ACC112 (cell line): ENCODE data around the gene LMOD1.

Experiments used
- H2AFZ ChIP-seq: fragments of 200-600 bp; sonication (generic); one replicate; pipeline ENCODE4 v1.6.0; 2017; ENCODE audit warnings: antibody characterized with exemption, low read length; ENCODE audit not compliant: unreplicated experiment
- H3K27ac ChIP-seq: fragments of 200-600 bp; sonication (generic); 2 replicates; pipeline ENCODE4 v1.5.1; 2014; ENCODE audit warnings: low read depth, mild to moderate bottlenecking, antibody characterized with exemption, low read length, moderate library complexity
- H3K27me3 ChIP-seq: fragments of 200-600 bp; sonication (generic); 2 replicates; pipeline ENCODE4 v1.6.1; 2014; ENCODE audit warnings: mild to moderate bottlenecking, antibody characterized with exemption, low read length, moderate library complexity, mixed read lengths; ENCODE audit not compliant: insufficient read depth
- H3K36me3 ChIP-seq: fragments of 200-600 bp; sonication (generic); 2 replicates; pipeline ENCODE4 v1.6.1; 2016; ENCODE audit warnings: mild to moderate bottlenecking, antibody characterized with exemption, low read length, moderate library complexity, mixed read lengths; ENCODE audit not compliant: insufficient read depth
- H3K4me1 ChIP-seq: fragments of 200-600 bp; sonication (generic); one replicate; pipeline ENCODE4 v1.6.1; 2016; ENCODE audit warnings: low read length, mixed read lengths; ENCODE audit not compliant: insufficient read depth, unreplicated experiment, control insufficient read depth
- H3K4me3 ChIP-seq: fragments of 200-600 bp; sonication (generic); 2 replicates; pipeline ENCODE4 v1.5.1; 2014; ENCODE audit warnings: mild to moderate bottlenecking, low read depth, low read length
- H3K79me2 ChIP-seq: fragments of 200-600 bp; sonication (generic); one replicate; pipeline ENCODE4 v1.6.0; 2016; ENCODE audit warnings: low read length; ENCODE audit not compliant: control insufficient read depth, unreplicated experiment, insufficient read depth

Gene LMOD1

DNA sequence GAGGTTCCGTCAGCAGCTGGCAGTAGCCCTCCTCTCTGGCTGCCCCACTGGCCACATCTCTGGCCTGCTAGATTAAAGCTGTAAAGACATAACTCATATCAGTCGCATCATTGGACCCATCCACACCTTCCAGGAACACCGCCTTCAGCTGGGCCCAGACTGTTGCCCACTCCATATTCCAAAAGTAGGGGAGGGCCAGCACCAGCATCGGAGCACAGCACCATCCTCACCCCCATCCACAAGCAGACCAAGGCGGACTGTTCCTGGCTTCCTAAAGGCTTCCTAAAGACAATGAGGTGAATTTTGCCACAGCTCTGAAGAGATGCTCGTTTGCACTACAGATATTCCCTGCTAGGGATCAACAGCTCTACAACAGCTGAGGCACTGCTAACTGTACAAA is 54.1 kb downstream of the LMOD1 start:
- no peaks in the 10 kb centered on the region for H3K27me3 ChIP-seq
- H3K27ac ChIP-seq: no peak overlapping the region
- H3K4me1 ChIP-seq: peaks cover 24% of the 10 kb centered on the region
- H3K36me3 ChIP-seq: no peaks in the 10 kb centered on the region
- no peak overlapping the region for H2AFZ ChIP-seq
- no peaks in the 10 kb centered on the region for H3K79me2 ChIP-seq
- H3K4me3 ChIP-seq: no peak overlapping the region

DNA sequence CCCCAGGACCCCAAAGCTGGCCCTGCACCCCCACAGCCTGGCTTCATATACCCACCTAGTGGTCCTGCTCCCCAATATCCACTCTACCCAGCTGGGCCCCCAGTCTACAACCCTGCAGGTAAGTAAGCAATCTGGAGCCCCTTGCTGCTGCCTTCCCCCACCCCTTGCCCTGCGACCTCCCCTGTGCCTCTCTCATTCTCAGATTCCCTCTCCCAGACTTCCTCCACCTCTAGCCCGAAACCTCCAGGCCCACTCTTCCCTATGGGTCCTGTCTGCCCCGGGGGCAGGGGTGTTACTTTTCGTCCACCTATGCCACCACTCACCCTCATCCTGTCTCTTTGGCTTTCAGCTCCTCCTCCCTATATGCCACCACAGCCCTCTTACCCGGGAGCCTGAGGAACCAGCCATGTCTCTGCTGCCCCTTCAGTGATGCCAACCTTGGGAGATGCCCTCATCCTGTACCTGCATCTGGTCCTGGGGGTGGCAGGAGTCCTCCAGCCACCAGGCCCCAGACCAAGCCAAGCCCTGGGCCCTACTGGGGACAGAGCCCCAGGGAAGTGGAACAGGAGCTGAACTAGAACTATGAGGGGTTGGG is 54.8 kb downstream of the LMOD1 start:
- Histone ChIP-seq H3K4me1 (peaks cover 17% of the 10 kb centered on the region), H3K36me3 (no peaks in the 10 kb centered on the region), H3K27ac (no peak overlapping the region), H3K79me2 (no peaks in the 10 kb centered on the region), H2AFZ (no peak overlapping the region), H3K27me3 (no peaks in the 10 kb centered on the region), H3K4me3 (no peak overlapping the region)

DNA sequence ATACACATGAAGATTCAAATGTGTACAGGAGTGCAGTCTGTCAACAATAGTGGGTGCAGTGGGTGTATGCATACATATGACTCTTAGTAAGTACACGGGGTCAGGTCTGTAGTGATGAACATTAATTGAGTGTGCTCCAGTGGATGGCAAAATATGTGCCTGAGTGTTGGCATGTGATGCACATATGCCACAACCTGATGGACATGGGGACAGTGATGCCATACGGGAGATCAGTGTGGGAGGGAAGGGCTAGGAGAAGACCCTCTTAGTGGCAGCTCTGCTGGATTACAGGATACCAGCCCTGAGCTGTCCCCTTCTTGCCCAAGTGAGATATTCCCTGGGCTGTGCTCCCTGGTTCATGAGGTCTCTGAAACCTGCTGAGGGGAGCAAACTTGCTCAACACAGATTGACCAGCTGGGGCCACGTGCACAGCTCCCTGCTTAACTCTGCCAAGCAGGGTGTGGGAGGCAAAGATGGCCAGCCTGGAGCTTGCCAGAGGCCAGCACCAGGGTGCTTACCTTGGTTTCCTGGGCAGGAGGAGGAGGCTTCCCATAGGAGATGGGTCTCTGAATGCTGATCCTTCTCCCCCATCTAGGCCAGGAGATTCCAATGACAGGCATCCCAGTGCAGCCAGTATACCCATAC is 55.4 kb downstream of the LMOD1 start:
- Histone ChIP-seq H3K4me3 (no peak overlapping the region), H3K27me3 (no peaks in the 10 kb centered on the region), H2AFZ (no peak overlapping the region), H3K79me2 (no peaks in the 10 kb centered on the region), H3K4me1 (peaks cover 14% of the 10 kb centered on the region), H3K36me3 (no peaks in the 10 kb centered on the region), H3K27ac (no peak overlapping the region)

DNA sequence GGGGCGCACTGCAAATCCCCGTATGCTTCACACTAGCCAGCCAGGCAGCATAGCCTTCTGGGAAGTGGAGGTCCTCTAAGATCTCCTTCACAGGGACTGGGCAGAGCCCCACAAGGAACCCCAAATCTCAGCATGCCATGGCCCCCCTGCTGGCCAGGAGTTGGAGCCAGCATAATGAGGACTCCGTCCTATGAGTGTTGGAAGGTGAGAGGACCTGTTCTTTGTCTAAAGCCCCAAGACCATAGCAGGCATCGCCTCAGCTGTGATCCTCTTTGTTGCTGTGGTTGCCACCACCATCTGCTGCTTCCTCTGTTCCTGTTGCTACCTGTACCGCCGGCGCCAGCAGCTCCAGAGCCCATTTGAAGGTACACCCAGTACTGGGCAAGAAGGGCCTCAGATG is 56.1 kb downstream of the LMOD1 start:
- H3K4me1 ChIP-seq: peaks cover 21% of the 10 kb centered on the region
- H3K4me3 ChIP-seq: no peak overlapping the region
- H2AFZ ChIP-seq: no peak overlapping the region
- no peaks in the 10 kb centered on the region for H3K36me3 ChIP-seq
- H3K79me2 ChIP-seq: no peaks in the 10 kb centered on the region
- H3K27me3 ChIP-seq: no peaks in the 10 kb centered on the region
- no peak overlapping the region for H3K27ac ChIP-seq

DNA sequence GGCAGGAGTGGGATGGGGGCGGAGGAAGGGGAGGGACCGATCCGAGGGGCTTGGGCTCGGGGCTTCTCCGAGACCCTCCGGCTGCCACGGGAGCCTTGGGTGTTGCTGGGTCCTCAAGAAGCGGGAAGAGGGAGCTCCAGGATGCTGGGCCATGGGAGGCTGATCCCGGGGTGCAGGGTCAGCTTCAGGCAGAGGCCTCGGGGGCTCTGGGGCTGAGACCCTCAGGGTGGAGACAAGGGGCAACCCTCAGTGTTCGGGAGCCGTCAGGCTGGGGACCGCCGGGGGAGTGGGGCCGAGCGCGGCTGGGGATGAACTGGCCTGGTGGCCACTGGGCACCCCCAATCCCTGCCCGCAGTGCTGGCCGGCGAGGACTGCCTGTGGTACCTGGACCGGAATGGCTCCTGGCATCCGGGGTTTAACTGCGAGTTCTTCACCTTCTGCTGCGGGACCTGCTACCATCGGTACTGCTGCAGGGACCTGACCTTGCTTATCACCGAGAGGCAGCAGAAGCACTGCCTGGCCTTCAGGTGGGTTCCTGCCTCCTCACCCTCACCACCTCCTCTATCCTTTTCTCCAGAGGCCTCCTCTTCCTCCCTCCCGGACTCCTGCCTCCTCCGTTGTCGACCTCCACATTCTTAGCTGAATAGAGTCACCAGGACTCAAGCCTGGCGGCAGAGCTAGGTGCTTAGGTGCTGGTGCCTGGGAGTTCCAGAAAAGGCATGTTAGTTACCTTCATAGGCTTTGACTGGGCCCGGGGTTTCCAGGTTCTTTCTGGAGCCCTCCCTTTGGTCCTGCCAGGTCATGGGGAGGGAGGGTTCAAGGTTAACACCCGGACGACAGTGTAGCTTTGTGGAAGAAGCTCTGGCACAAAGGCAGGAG is 57.0 kb downstream of the LMOD1 start:
- H2AFZ ChIP-seq: peak overlapping the region; percentile 91
- no peaks in the 10 kb centered on the region for H3K27me3 ChIP-seq
- peaks cover 30% of the 10 kb centered on the region for H3K4me1 ChIP-seq
- H3K27ac ChIP-seq: no peak overlapping the region
- H3K4me3 ChIP-seq: peak overlapping the region; percentile 93
- no peaks in the 10 kb centered on the region for H3K36me3 ChIP-seq
- H3K79me2 ChIP-seq: no peaks in the 10 kb centered on the region

DNA sequence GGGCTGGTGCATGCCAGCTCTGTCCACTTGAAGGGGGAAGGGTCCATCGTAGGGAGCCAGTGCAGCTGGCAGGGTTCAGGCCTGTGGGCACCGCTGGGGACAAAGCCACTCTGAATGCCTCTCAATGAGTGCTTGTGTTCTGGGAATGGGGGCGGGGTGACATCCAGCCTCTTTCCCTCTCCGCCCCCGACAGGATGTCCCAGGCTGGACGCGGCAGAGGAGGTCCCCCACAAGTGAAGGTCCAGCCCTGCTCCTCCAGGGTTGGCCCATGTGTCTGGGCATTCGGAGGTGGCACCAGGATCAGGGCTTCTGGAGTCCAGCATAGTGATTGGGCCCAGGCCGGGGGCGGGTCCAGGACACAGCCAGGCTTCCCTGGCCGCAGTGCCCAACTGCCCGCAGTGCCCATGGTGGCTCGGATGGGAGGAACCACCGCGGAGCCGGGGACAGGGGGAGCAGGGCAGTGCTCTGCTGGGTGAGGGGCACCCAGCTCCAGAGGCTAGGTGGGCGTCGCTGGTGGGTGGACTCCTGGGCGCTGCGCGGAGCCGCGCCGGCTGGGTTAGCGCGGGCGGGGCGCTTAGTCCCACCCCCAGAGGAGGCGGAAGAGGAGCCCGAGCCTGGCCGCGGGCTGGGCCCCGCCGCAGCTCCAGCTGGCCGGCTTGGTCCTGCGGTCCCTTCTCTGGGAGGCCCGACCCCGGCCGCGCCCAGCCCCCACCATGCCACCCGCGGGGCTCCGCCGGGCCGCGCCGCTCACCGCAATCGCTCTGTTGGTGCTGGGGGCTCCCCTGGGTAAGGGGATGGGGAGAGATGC is 57.9 kb downstream of the LMOD1 start, which contains the start of gene SHISA4:
SHISA4 (plus strand) TSS at position 617 of the 808 bp plus-strand sequence; CDS start at position 714, 97 bp downstream.
- Histone ChIP-seq H3K4me3 (peak within 1 kb of the TSS; percentile 93), H2AFZ (peak within 1 kb of the TSS; percentile 91)

DNA sequence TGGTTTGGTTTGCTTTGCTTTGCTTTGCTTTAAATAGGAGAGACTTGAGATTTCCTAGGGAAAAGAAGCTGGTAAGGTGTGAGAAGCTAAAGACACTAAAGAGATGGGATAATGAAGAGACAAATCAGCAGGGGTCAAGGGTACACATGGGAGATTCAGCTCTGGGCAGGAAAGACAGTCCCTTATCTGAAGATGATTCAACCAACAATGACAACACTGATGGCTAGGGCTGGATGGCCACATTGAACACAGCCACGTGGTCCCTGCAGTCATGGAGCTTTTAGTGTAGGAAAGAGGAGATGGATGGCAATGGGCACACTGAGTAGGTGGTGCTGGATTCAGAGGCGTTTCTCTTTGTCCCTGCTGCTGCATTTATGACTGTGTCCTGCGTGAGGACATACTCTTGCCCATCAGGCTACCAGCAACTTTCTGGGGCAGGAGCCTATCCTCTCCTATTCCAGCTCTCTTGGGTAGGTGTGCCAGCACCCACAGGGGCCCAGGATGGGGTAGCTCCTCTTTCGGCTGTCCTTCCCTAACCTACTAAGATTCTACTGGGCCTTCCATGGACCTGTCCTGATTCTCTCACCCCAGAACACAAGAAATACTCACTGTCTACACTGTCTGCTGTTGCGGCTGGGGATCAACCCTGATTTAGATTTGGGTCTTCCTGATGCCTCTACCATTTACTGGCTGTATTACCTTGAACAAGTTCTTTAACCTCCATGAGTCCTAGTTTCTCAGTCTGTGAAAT is 59.1 kb downstream of the LMOD1 start:
- H3K4me3 ChIP-seq: no peak overlapping the region

More for the DNA sequence above, 57.9 kb downstream of the LMOD1 start, which contains the start of gene SHISA4:
- Histone ChIP-seq H3K4me1 (peaks cover 38% of the 10 kb centered on the region), H3K36me3 (no peaks in the 10 kb centered on the region), H3K79me2 (no peaks in the 10 kb centered on the region), H3K27ac (no peak within 1 kb of the TSS), H3K27me3 (no peaks in the 10 kb centered on the region)

DNA sequence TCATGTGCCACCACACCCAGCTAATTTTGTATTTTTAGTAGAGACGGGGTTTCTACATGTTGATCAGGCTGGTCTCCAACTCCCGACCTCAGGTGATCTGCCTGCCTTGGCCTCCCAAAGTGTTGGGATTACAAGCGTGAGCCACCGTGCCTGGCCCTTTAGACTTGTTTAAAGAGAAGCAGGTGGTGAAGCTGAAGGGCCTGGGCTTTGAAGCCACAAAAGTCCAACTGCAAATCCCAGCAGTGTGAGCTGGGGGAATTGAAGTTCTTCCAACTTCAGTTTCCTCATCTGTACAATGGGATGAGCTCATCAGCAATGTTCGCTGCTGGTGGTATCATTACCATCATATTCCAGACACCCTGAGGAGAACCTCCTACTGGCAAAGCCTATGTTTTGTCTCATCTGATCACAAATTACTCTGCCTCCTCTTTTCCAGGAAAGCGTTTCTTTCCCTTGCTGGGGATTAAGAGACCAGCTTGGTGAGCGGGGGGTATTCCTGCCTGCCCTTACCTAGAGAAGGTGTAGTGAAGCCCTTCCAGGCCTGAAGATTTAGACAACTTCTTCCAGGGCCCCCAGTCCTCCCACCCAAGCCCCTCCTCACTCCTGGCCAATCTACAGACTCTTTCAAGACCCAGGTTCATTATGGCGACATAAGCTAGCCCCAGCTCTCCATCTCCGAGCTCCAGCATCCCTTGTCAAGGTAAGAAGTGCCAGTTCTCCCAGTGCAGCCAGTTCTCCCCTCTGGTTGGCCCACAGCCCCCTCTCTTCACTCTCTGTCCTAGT is 60.1 kb downstream of the LMOD1 start:
- no peak overlapping the region for H3K4me3 ChIP-seq
- no peaks in the 10 kb centered on the region for H3K79me2 ChIP-seq
- H3K4me1 ChIP-seq: peaks cover 50% of the 10 kb centered on the region
- no peaks in the 10 kb centered on the region for H3K27me3 ChIP-seq
- H3K27ac ChIP-seq: no peak overlapping the region
- H2AFZ ChIP-seq: no peak overlapping the region
- H3K36me3 ChIP-seq: no peaks in the 10 kb centered on the region

More for the DNA sequence above, 59.1 kb downstream of the LMOD1 start:
- H2AFZ ChIP-seq: no peak overlapping the region
- H3K27me3 ChIP-seq: no peaks in the 10 kb centered on the region
- no peaks in the 10 kb centered on the region for H3K79me2 ChIP-seq
- H3K27ac ChIP-seq: no peak overlapping the region
- no peaks in the 10 kb centered on the region for H3K36me3 ChIP-seq
- H3K4me1 ChIP-seq: peaks cover 50% of the 10 kb centered on the region

DNA sequence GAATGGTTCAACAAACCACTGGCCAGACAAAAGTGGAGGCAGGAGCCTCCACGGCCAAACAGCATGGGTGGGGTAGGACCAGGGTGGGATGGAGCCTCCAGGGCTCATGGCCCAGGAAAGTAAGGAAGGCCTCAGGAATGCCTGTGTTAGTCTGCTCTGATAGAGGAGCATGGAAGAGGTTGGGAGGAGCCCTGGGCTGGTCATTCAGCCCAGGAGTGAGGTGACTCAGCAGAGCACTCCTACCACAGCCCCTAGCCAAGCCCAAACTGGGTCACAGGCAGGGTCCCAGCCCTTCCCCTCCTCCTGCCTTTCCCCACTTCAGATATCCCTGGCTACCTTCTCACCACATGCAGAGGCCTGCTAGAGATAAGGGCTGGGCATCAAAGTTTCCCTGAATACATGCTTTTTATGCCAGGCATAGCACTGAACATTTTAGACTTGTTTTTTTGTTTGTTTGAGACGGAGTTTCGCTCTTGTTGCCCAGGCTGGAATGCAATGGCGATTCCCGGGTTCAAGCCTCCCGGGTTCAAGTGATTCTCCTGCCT is 60.7 kb downstream of the LMOD1 start:
- H3K27me3 ChIP-seq: no peaks in the 10 kb centered on the region
- H3K27ac ChIP-seq: no peak overlapping the region
- no peak overlapping the region for H3K4me3 ChIP-seq
- peaks cover 50% of the 10 kb centered on the region for H3K4me1 ChIP-seq
- no peaks in the 10 kb centered on the region for H3K79me2 ChIP-seq
- H2AFZ ChIP-seq: no peak overlapping the region
- no peaks in the 10 kb centered on the region for H3K36me3 ChIP-seq
